OCI-LY7 (cell line): ENCODE measurements around the gene TMPRSS6. TPM values are rescaled to one million over a fixed set of nuclear protein-coding genes. Genes with fewer than 3 reads are reported as not detected.

Source experiments
- BruUV-seq: library from RNA; stranded (reverse); fragments of 400-500 nt; replicated peaks from 2 replicates; lab custom pipeline; 2021; lab: Mats Ljungman, UMichigan
- CTCF ChIA-PET: fragments of 300-600 bp; sonication (Branson Sonifier 250); formaldehyde crosslinking; loops from one replicate; lab custom pipeline; 2022; ENCODE audit warnings: antibody characterized with exemption; ENCODE audit not compliant: unreplicated experiment; lab: Charles Lee
- POLR2A ChIA-PET: fragments of 300-600 bp; sonication (Branson Sonifier 250); formaldehyde crosslinking; loops from one replicate; lab custom pipeline; 2022; ENCODE audit warnings: antibody characterized with exemption; lab: Charles Lee
- DNase-seq: peaks from one replicate; pipeline ENCODE4 v3.0.0-alpha.2; 2015; ENCODE audit warnings: low spot score
- H2AFZ ChIP-seq: fragments of 200-600 bp; sonication (generic), shearing (Covaris generic); 2 replicates; pipeline ENCODE4 v1.6.1; 2014; ENCODE audit warnings: mild to moderate bottlenecking, antibody characterized with exemption, low read length, moderate library complexity
- H3K27ac ChIP-seq: fragments of 200-600 bp; sonication (generic); 2 replicates; pipeline ENCODE4 v1.5.1; 2014; ENCODE audit warnings: mixed run types, low read depth, mild to moderate bottlenecking, moderate library complexity, low read length, inconsistent platforms; ENCODE audit not compliant: poor library complexity, severe bottlenecking
- H3K36me3 ChIP-seq: fragments of 200-600 bp; sonication (generic); 2 replicates; pipeline ENCODE4 v1.6.1; 2014; ENCODE audit warnings: mild to moderate bottlenecking, antibody characterized with exemption, low read length, moderate library complexity, mixed read lengths; ENCODE audit not compliant: insufficient read depth
- H3K4me1 ChIP-seq: fragments of 200-600 bp; sonication (generic); 2 replicates; pipeline ENCODE4 v1.5.1; 2014; ENCODE audit warnings: mild to moderate bottlenecking, low read length; ENCODE audit not compliant: insufficient read depth, poor library complexity, severe bottlenecking
- H3K4me2 ChIP-seq: fragments of 200-600 bp; sonication (generic); 2 replicates; pipeline ENCODE4 v1.6.1; 2014; ENCODE audit warnings: mild to moderate bottlenecking, low read length
- H3K4me3 ChIP-seq: fragments of 200-600 bp; sonication (generic); 2 replicates; pipeline ENCODE4 v1.5.1; 2014; ENCODE audit warnings: mild to moderate bottlenecking, low read depth, low read length; ENCODE audit not compliant: poor library complexity, severe bottlenecking
- H3K79me2 ChIP-seq: fragments of 200-600 bp; sonication (generic); 2 replicates; pipeline ENCODE4 v1.6.1; 2016; ENCODE audit warnings: low read depth, mild to moderate bottlenecking, low read length, moderate library complexity, mixed read lengths; ENCODE audit not compliant: insufficient read depth
- H3K9me2 ChIP-seq: fragments of 200-600 bp; sonication (generic); 2 replicates; pipeline ENCODE4 v1.6.1; 2016; ENCODE audit warnings: mild to moderate bottlenecking, low read length, mixed read lengths; ENCODE audit not compliant: insufficient read depth
- H3K9me3 ChIP-seq: fragments of 200-600 bp; sonication (generic); 2 replicates; pipeline ENCODE4 v1.6.1; 2014; ENCODE audit warnings: mild to moderate bottlenecking, mixed run types, low read length, mixed read lengths
- H4K20me1 ChIP-seq: fragments of 200-600 bp; sonication (generic); 2 replicates; pipeline ENCODE4 v1.6.1; 2014; ENCODE audit warnings: mild to moderate bottlenecking, antibody characterized with exemption, low read length, moderate library complexity, mixed read lengths; ENCODE audit not compliant: insufficient read depth
- EZH2phosphoT487 ChIP-seq: fragments of 200-600 bp; sonication (generic); IDR thresholded peaks from 2 replicates; pipeline ENCODE4 v1.6.1; 2018; ENCODE audit warnings: low read depth, borderline replicate concordance, mild to moderate bottlenecking, mixed run types, antibody characterized with exemption, low read length, moderate library complexity, mixed read lengths
- intact Hi-C: fragments of 100-400 bp; cut with micrococcal nuclease; formaldehyde crosslinking; loops from one replicate; pipeline ENCODE4 v1.10.0; 2022; ENCODE audit not compliant: unreplicated experiment
- total RNA-seq, 2 experiments: library from RNA; depleted of rRNA in 1 of 2; stranded (reverse); fragments of >200 nt in 1 of 2; shearing (Covaris generic) in 1 of 2; gene quantifications; 2 replicates each; pipeline ENCODE4 v1.2.3, GENCODE V29; 2014 to 2022
- TF ChIP-seq, protein P1 (sequence below): fragments of 200-600 bp; sonication (generic); conservative IDR thresholded peaks from 2 replicates; pipeline ENCODE4 v1.5.1; 2014; ENCODE audit warnings: mild to moderate bottlenecking, antibody characterized with exemption, low read length, moderate library complexity, mixed read lengths

TMPRSS6 gene
- total RNA-seq, 2 experiments from 2014 or later, result not detected

- H4K20me1 ChIP-seq, result no peaks in the 10 kb centered on the region
- no peaks in the 10 kb centered on the region for H3K9me2 ChIP-seq
- H2AFZ ChIP-seq, result no peak overlapping the region
- intact Hi-C loops, result no loop called here
- CTCF ChIA-PET, result no interaction called here
- TF ChIP-seq, protein P1, sequence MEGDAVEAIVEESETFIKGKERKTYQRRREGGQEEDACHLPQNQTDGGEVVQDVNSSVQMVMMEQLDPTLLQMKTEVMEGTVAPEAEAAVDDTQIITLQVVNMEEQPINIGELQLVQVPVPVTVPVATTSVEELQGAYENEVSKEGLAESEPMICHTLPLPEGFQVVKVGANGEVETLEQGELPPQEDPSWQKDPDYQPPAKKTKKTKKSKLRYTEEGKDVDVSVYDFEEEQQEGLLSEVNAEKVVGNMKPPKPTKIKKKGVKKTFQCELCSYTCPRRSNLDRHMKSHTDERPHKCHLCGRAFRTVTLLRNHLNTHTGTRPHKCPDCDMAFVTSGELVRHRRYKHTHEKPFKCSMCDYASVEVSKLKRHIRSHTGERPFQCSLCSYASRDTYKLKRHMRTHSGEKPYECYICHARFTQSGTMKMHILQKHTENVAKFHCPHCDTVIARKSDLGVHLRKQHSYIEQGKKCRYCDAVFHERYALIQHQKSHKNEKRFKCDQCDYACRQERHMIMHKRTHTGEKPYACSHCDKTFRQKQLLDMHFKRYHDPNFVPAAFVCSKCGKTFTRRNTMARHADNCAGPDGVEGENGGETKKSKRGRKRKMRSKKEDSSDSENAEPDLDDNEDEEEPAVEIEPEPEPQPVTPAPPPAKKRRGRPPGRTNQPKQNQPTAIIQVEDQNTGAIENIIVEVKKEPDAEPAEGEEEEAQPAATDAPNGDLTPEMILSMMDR, result no peak
- TF ChIP-seq EZH2phosphoT487, result no peak
- no peak for DNase-seq
- H3K27ac ChIP-seq, result no peak overlapping the region
- no peaks in the 10 kb centered on the region for H3K4me1 ChIP-seq
- no peaks in the 10 kb centered on the region for H3K36me3 ChIP-seq
- no peak overlapping the region for H3K4me3 ChIP-seq
- H3K4me2 ChIP-seq, result no peak overlapping the region
- no peaks in the 10 kb centered on the region for H3K9me3 ChIP-seq
- no peaks in the 10 kb centered on the region for H3K79me2 ChIP-seq
- POLR2A ChIA-PET, result no interaction called here
- no TSS peak for BruUV-seq
These were observed 2.7 kb upstream of the TMPRSS6 start for GRCh38 chr22:37112084-37112728.

- no peak for TF ChIP-seq EZH2phosphoT487
- TF ChIP-seq, protein P1, result no peak
- CTCF ChIA-PET, result no interaction called here
- Histone ChIP-seq H3K79me2 (no peaks in the 10 kb centered on the region), H3K4me2 (no peak overlapping the region), H3K9me3 (no peaks in the 10 kb centered on the region), H3K9me2 (no peaks in the 10 kb centered on the region), H3K4me1 (no peaks in the 10 kb centered on the region), H3K36me3 (no peaks in the 10 kb centered on the region), H3K27ac (no peak overlapping the region), H4K20me1 (no peaks in the 10 kb centered on the region), H2AFZ (no peak overlapping the region), H3K4me3 (no peak overlapping the region)
- intact Hi-C loops, result no loop called here
- no peak for DNase-seq
- BruUV-seq, result no TSS peak
- POLR2A ChIA-PET, result no interaction called here
These were observed 1.7 kb upstream of the TMPRSS6 start for GRCh38 chr22:37111156-37111717.

DNA sequence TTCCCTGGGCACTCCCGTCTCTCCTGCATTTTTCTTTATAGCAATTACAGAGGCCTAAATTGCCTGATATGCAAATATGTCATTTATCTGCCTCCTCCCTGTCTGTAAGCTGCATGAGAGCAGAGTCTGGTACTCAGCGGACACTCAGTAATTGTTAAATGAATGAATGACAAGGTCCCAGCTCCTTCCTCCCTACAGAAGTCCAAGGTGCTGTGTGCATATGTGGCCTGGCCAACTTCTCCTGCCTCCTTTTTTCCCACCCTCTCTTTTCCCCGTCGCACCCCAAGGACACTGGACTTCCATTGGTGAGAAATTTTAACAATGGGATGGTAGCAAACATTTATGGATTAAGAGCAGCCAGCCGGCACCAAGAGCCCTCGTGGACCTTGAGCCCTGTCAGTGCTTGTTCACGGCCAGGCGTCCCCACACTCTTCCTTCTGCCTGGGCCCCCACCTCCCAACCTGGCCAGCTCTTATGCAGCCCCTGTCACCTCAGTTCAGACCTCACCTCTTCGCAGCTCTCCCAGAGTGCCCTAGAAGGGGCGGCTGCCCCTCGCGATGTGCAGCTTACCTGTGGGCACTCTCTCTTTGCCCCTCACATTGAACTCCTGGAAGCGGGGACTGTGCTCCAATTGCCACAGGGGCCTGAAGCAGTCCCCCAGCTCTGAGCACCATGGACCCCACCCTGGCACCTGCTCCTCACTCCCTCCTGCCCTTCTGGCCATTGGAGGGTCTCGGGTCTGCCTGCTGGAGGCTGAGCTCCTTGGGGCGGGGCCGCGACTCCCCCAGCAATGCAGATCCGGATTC is 1.5 kb downstream of the TMPRSS6 start:
- TF ChIP-seq, protein P1, result no peak
- no peak for TF ChIP-seq EZH2phosphoT487
- Histone ChIP-seq H3K36me3 (no peaks in the 10 kb centered on the region), H3K4me1 (no peaks in the 10 kb centered on the region), H2AFZ (no peak overlapping the region), H3K4me2 (no peak overlapping the region), H3K27ac (no peak overlapping the region), H3K9me2 (no peaks in the 10 kb centered on the region), H3K79me2 (no peaks in the 10 kb centered on the region), H3K9me3 (no peaks in the 10 kb centered on the region), H3K4me3 (no peak overlapping the region), H4K20me1 (no peaks in the 10 kb centered on the region)
- POLR2A ChIA-PET, result no interaction called here
- CTCF ChIA-PET, result no interaction called here
- intact Hi-C loops, result no loop called here
- DNase-seq, result no peak
- BruUV-seq, result no TSS peak
